DMS53 treated with DMSO at 0.1 percent for 48 hours (cell line): ENCODE results near the gene TMUB1.

Experiments used
- DNase-seq: peaks from one replicate; lab custom pipeline; 2025; ENCODE audit not compliant: unreplicated experiment; lab: John Stamatoyannopoulos, UW

Gene TMUB1

GRCh38 chr7:151104411-151105235 is 21.3 kb upstream of the TMUB1 start:
- DNase-seq = no peak

- DNase-seq = no peak
Measured at GRCh38 chr7:151103973-151104372, 20.7 kb upstream of the TMUB1 start.

- no peak for DNase-seq
Measured at GRCh38 chr7:151102991-151103390, 19.7 kb upstream of the TMUB1 start.

GRCh38 chr7:151101621-151102396 is 18.5 kb upstream of the TMUB1 start:
- DNase-seq = no peak

- DNase-seq = no peak
Measured at GRCh38 chr7:151100921-151101320, 17.6 kb upstream of the TMUB1 start.

- DNase-seq = no peak
Measured at GRCh38 chr7:151099486-151100211, 16.4 kb upstream of the TMUB1 start.

- no peak for DNase-seq
Measured at GRCh38 chr7:151095828-151096475, 12.7 kb upstream of the TMUB1 start.

- DNase-seq = no peak
Measured at GRCh38 chr7:151095123-151095797, 12.0 kb upstream of the TMUB1 start.

- DNase-seq = no peak
Measured at GRCh38 chr7:151094675-151095074, 11.4 kb upstream of the TMUB1 start.

GRCh38 chr7:151093748-151094147 is 10.5 kb upstream of the TMUB1 start:
- no peak for DNase-seq

- DNase-seq = no peak
Measured at GRCh38 chr7:151091988-151092387, 8.7 kb upstream of the TMUB1 start.

GRCh38 chr7:151091431-151091830 is 8.1 kb upstream of the TMUB1 start:
- DNase-seq = no peak

- no peak for DNase-seq
Measured at GRCh38 chr7:151091003-151091402, 7.7 kb upstream of the TMUB1 start.

- no peak for DNase-seq
Measured at GRCh38 chr7:151089893-151090730, 6.8 kb upstream of the TMUB1 start.

GRCh38 chr7:151088856-151089699 is 5.8 kb upstream of the TMUB1 start:
- DNase-seq = no peak

- no peak for DNase-seq
Measured at GRCh38 chr7:151088019-151088855, 4.9 kb upstream of the TMUB1 start.

- peak; percentile 47 for DNase-seq
Measured at GRCh38 chr7:151087245-151088018, 4.1 kb upstream of the TMUB1 start.
